Measurements from ENCODE around the gene COQ8B. TPM values are rescaled to one million over a fixed set of nuclear protein-coding genes. Genes with fewer than 3 reads are reported as not detected.
A peak's percentile ranks its signal among the peaks of the same experiment; 100 is the strongest.

Gene COQ8B
- total RNA-seq, 1 experiment from 2014 or later = 62.9 TPM

GRCh38 chr19:40690693-40691420 is 25.8 kb downstream of the COQ8B start (continued):
- peak; percentile 71; the same call in 1 of the 2 replicates for TF ChIP-seq ZNF281 (CRISPR knock-in tag; IDR thresholded peaks at IDR 0.05)
- TF ChIP-seq USF1 (CRISPR knock-in tag; IDR thresholded peaks at IDR 0.05) = peak; percentile 17; the same call in 1 of the 2 replicates
- TF ChIP-seq ESRRA (CRISPR knock-in tag; IDR thresholded peaks at IDR 0.05; ENCODE audit: borderline replicate concordance) = peak; percentile 72; the same call in 1 of the 2 replicates
- TF ChIP-seq SP1 (CRISPR knock-in tag; conservative IDR thresholded peaks at IDR 0.05) = peak; percentile 28
- 0 out of 2 replicates have a peak, but pooled peaks have one; percentile 23 for TF ChIP-seq E2F4 (CRISPR knock-in tag; IDR thresholded peaks at IDR 0.05; ENCODE audit: borderline replicate concordance, low read depth)
- TF ChIP-seq CREM (CRISPR knock-in tag; IDR thresholded peaks at IDR 0.05) = 0 out of 2 replicates have a peak, but pooled peaks have one; percentile 22
- 0 out of 2 replicates have a peak, but pooled peaks have one; percentile 64 for TF ChIP-seq NR1H2 (CRISPR knock-in tag; IDR thresholded peaks at IDR 0.05)
- TF ChIP-seq ZBTB43 (CRISPR knock-in tag; IDR thresholded peaks at IDR 0.05) = 0 out of 2 replicates have a peak, but pooled peaks have one; percentile 53
- TF ChIP-seq USF2 (CRISPR knock-in tag; IDR thresholded peaks at IDR 0.05) = peak; percentile 37; the same call in 1 of the 2 replicates
- 0 out of 2 replicates have a peak, but pooled peaks have one; percentile 46 for TF ChIP-seq AFF4 (CRISPR knock-in tag; IDR thresholded peaks at IDR 0.05; ENCODE audit: borderline replicate concordance)
- no peak for TF ChIP-seq ZNF219 (CRISPR knock-in tag; IDR thresholded peaks at IDR 0.05; ENCODE audit: borderline replicate concordance)

- peaks cover 19% of the 10 kb centered on the region for H3K36me3 Mint-ChIP-seq
- POLR2A ChIA-PET = interaction anchor here (0.6 to 2.0 kb wide), 6 partner anchors 10 to 108 kb away, joined by 3 to 10 read pairs (median 8); partner anchors contain the start of genes ACTMAP, COQ8B, EGLN2 and ITPKC
- peak within 1 kb of the TSS; percentile 86 for H3K4me3 Mint-ChIP-seq
- 0 out of 2 replicates have a peak, but pooled peaks have one; percentile 38 for TF ChIP-seq EMX1 (CRISPR knock-in tag; IDR thresholded peaks at IDR 0.05)
- TF ChIP-seq NFATC4 (CRISPR knock-in tag; IDR thresholded peaks at IDR 0.05) = 0 out of 2 replicates have a peak, but pooled peaks have one; percentile 14
- no peak for TF ChIP-seq IRF1 (CRISPR knock-in tag; IDR thresholded peaks at IDR 0.05)
- no peak for TF ChIP-seq NR3C1 (CRISPR knock-in tag; conservative IDR thresholded peaks at IDR 0.05; ENCODE audit: low read depth)
- no peak for TF ChIP-seq CTCF (IDR thresholded peaks at IDR 0.05)
- peak; percentile 72 for TF ChIP-seq PRRX2 (CRISPR knock-in tag; IDR thresholded peaks at IDR 0.05)
- TF ChIP-seq ZNF416 (CRISPR knock-in tag; IDR thresholded peaks at IDR 0.05) = 0 out of 2 replicates have a peak, but pooled peaks have one; percentile 34
- no peak for TF ChIP-seq ATF3 (CRISPR knock-in tag; conservative IDR thresholded peaks at IDR 0.05)
- peak; percentile 77 for TF ChIP-seq SP1 (CRISPR knock-in tag; conservative IDR thresholded peaks at IDR 0.05)
Observed at GRCh38 chr19:40690050-40690692, 26.5 kb downstream of the COQ8B start, which contains the start of gene NUMBL. NUMBL (minus strand) TSS chr19:40690651; CDS start chr19:40690483, 168 bp downstream.

More at GRCh38 chr19:40690050-40690692, 26.5 kb downstream of the COQ8B start, which contains the start of gene NUMBL:
- H3K27ac Mint-ChIP-seq = peak within 1 kb of the TSS; percentile 95
- peaks cover 6% of the 10 kb centered on the region for H3K4me1 Mint-ChIP-seq
- no peak; the same call in 1 of the 2 replicates for ATAC-seq
- no peaks in the 10 kb centered on the region for H3K27me3 Mint-ChIP-seq (ENCODE audit: low read depth)
- no peaks in the 10 kb centered on the region for H3K9me3 Mint-ChIP-seq
- no peak for DNase-seq (ENCODE audit: low spot score)
- CTCF ChIA-PET = interaction anchor here (0.8 to 4.2 kb wide), 9 partner anchors 10 to 120 kb away, joined by 3 to 41 read pairs (median 5); partner anchors contain the start of genes COQ8B, EGLN2 and ITPKC

Measured in WTC11 (cell line).